ENCODE measurements around the gene PPFIBP2. TPM values are rescaled to one million over a fixed set of nuclear protein-coding genes. Genes with fewer than 3 reads are reported as not detected.

PPFIBP2 gene
- total and polyA plus RNA-seq, 8 donors, result 28.1 to 153 (median 71.9) TPM

DNA sequence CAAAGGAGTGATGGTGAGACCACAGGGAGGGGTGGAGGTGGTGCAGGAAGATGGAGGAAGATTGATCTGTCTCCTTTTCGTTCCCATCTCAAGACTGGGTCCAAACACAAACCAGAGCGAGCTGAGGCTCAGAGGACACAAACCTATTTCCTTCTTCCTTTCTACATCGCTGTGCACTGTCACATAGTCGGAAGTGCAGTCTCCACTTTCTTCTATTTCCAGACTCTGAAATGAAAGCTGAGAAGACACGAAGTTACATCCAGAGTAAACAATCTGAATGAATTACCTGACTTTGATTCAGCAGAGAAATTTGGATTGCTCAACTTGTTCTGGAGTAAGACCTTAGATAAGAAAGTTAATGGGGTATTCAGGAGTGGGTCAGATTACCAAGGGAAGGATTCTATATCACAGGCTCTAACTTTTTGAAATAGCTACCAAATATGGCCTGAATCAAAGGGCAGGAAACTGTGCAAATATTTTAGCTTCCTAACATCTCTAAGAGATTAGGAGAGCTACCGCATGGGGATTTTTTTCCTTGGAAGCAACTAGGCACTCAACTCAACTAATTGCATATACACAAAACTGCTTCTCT lies 178.1 kb downstream of the PPFIBP2 start:
- Histone ChIP-seq H3K9me3 (no peaks in the 10 kb centered on the region), H3K27ac (no peak overlapping the region), H3K36me3 (no peaks in the 10 kb centered on the region), H3K4me1 (peaks cover 0 to 6% (median 3%) of the 10 kb centered on the region in 4 donors), H3K4me3 (no peak overlapping the region), H3K27me3 (no peaks in the 10 kb centered on the region)
- intact Hi-C loops (cut with DNase I; ENCODE audit: low total_unique reads), result loop anchor here (10.0 kb wide), 1 partner anchor 127 kb away; no protein-coding TSS in a partner anchor
- WGBS, 5 donors, result 34 to 54% (median 48%) methylated on average over 6 of the region's 6 CpGs
- DNase-seq, result no peak
- no peak for TF ChIP-seq EP300 (IDR thresholded peaks at IDR 0.05)
- TF ChIP-seq, protein P1, sequence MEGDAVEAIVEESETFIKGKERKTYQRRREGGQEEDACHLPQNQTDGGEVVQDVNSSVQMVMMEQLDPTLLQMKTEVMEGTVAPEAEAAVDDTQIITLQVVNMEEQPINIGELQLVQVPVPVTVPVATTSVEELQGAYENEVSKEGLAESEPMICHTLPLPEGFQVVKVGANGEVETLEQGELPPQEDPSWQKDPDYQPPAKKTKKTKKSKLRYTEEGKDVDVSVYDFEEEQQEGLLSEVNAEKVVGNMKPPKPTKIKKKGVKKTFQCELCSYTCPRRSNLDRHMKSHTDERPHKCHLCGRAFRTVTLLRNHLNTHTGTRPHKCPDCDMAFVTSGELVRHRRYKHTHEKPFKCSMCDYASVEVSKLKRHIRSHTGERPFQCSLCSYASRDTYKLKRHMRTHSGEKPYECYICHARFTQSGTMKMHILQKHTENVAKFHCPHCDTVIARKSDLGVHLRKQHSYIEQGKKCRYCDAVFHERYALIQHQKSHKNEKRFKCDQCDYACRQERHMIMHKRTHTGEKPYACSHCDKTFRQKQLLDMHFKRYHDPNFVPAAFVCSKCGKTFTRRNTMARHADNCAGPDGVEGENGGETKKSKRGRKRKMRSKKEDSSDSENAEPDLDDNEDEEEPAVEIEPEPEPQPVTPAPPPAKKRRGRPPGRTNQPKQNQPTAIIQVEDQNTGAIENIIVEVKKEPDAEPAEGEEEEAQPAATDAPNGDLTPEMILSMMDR (IDR thresholded peaks at IDR 0.05), result no peak
- no peak for TF ChIP-seq POLR2A (IDR thresholded peaks at IDR 0.05)
- no peak for TF ChIP-seq POLR2AphosphoS5 (IDR thresholded peaks at IDR 0.05)

DNA sequence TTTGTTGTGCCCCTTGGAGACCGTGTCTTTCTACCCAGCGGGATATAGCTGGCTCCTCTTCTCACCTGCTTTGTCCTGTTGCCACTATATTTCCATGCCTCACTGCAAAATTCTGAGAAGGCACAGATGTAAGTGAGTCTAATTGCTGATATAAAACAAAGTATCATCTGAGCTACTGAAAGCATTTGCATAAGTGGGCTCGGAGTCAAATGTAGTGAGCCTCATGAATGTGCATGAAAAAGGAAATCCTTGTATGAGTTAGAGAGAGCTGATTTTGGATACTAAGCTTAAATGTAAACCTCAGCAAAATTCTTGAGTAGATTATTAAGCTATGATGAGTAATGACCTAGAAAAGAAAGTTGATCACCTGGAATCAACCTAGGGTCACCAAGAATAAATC lies 178.6 kb downstream of the PPFIBP2 start:
- no peaks in the 10 kb centered on the region for H3K27me3 ChIP-seq
- H3K36me3 ChIP-seq, result no peaks in the 10 kb centered on the region
- intact Hi-C loops (cut with DNase I; ENCODE audit: low total_unique reads), result loop anchor here (10.0 kb wide), 1 partner anchor 128 kb away; no protein-coding TSS in a partner anchor
- DNase-seq, result no peak
- peaks cover 0 to 6% (median 3%) of the 10 kb centered on the region in 4 donors for H3K4me1 ChIP-seq
- WGBS, 5 donors, result 77 to 87% (median 81%) methylated on average over 3 of the region's 3 CpGs
- H3K9me3 ChIP-seq, result no peaks in the 10 kb centered on the region
- H3K4me3 ChIP-seq, result no peak overlapping the region
- no peak overlapping the region for H3K27ac ChIP-seq
- TF ChIP-seq POLR2AphosphoS5 (IDR thresholded peaks at IDR 0.05), result no peak
- TF ChIP-seq, protein P1 (IDR thresholded peaks at IDR 0.05), result no peak
- no peak for TF ChIP-seq POLR2A (IDR thresholded peaks at IDR 0.05)
- no peak for TF ChIP-seq EP300 (IDR thresholded peaks at IDR 0.05)

DNA sequence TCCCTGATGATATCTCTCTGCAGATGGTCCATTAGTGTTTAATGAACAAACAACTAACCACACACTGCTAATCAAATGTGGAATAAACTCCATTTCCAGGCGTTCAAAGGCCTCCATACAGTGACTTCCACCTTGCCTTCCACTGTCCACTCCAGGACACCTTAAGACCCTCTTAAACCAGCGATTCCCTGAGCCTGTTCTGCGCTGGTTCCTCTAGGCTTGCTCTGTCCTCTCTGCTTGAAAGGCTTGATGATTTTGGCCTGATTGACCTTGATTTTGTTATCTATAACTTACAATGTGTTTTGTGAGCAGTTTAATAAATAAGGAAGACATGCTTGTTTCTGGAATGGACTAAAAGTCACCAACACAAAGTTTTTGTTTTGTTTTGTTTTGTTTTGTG lies 180.4 kb downstream of the PPFIBP2 start:
- intact Hi-C loops (cut with DNase I; ENCODE audit: low total_unique reads), result loop anchor here (10.0 kb wide), 1 partner anchor 129 kb away; no protein-coding TSS in a partner anchor
- TF ChIP-seq, protein P1 (IDR thresholded peaks at IDR 0.05), result no peak
- TF ChIP-seq POLR2A (IDR thresholded peaks at IDR 0.05) (no peak), POLR2AphosphoS5 (IDR thresholded peaks at IDR 0.05) (no peak), EP300 (IDR thresholded peaks at IDR 0.05) (no peak)
- Histone ChIP-seq H3K36me3 (no peaks in the 10 kb centered on the region), H3K9me3 (no peaks in the 10 kb centered on the region), H3K27me3 (peaks cover 0 to 4% (median 0%) of the 10 kb centered on the region in 3 donors), H3K27ac (no peak overlapping the region), H3K4me1 (peaks cover 0 to 6% (median 3%) of the 10 kb centered on the region in 4 donors), H3K4me3 (peak overlapping the region in 1 of 4 donors; percentile 10)
- DNase-seq, result no peak
- 66 to 81% (median 70%) methylated on average over 3 of the region's 3 CpGs for WGBS, 5 donors

DNA sequence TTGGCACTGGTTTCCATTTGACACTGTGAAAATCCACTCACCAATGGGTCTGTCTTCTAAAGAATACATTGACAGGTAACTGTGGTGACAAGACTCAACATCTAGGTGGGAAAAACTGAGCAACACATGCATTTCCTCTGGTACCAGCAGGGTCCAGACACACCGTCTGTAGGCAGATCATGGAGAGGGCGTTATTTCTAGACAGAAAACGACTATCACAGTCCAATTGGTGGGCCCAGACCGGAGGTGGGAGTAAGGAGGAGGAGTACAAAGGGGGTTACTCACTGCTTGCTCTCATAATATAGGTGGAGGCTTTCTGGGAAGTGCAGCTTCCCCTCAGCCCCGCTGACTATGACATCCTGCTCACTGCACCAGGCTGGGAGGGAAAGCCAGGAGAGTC lies 182.6 kb downstream of the PPFIBP2 start:
- no peak for DNase-seq
- WGBS, 5 donors, result 71 to 81% (median 76%) methylated on average over 5 of the region's 5 CpGs
- H3K4me1 ChIP-seq, result peaks cover 0 to 6% (median 3%) of the 10 kb centered on the region in 4 donors
- no peak overlapping the region for H3K27ac ChIP-seq
- H3K9me3 ChIP-seq, result no peaks in the 10 kb centered on the region
- no peak for TF ChIP-seq POLR2AphosphoS5 (IDR thresholded peaks at IDR 0.05)
- TF ChIP-seq POLR2A (IDR thresholded peaks at IDR 0.05), result no peak
- no peak for TF ChIP-seq EP300 (IDR thresholded peaks at IDR 0.05)
- TF ChIP-seq, protein P1 (IDR thresholded peaks at IDR 0.05), result no peak
- no peak overlapping the region for H3K4me3 ChIP-seq
- intact Hi-C loops (cut with DNase I; ENCODE audit: low total_unique reads), result loop anchor here (10.0 kb wide), 1 partner anchor 132 kb away; no protein-coding TSS in a partner anchor
- H3K27me3 ChIP-seq, result peaks cover 0 to 4% (median 0%) of the 10 kb centered on the region in 3 donors
- H3K36me3 ChIP-seq, result no peaks in the 10 kb centered on the region

Other genes with a start within 250 kb of the PPFIBP2 start
- 10 to 100 TPM in 2 of 5 donors, not detected in 3; 11.4 to 14.9 TPM for gene OLFML1, start 28.5 kb upstream of the PPFIBP2 start, total RNA-seq
- gene OLFML1, start 28.5 kb upstream of the PPFIBP2 start, polyA plus RNA-seq, result 1 to 10 TPM in 2 of 3 donors, under 1 TPM in 1; 0.90 to 2.6 (median 2.4) TPM
- gene CYB5R2, start 159.5 kb downstream of the PPFIBP2 start, total RNA-seq, result 10 to 100 TPM in 2 of 5 donors, 1 to 10 TPM in 2, not detected in 1; 4.1 to 18.3 (median 11.0) TPM
- gene CYB5R2, start 159.5 kb downstream of the PPFIBP2 start, polyA plus RNA-seq, result 10 to 100 TPM; 10.1 to 15.6 (median 10.3) TPM
- 1 to 10 TPM in 1 of 5 donors, under 1 TPM in 1, not detected in 3; 0.73 to 1.8 TPM for gene OVCH2, start 192.5 kb downstream of the PPFIBP2 start, total RNA-seq
- under 1 TPM in 1 of 3 donors, not detected in 2; 0.10 TPM for gene OVCH2, start 192.5 kb downstream of the PPFIBP2 start, polyA plus RNA-seq

All from stomach (tissue), 9 donors.